Measurements from ENCODE around the gene ASAP2. TPM values are rescaled to one million over a fixed set of nuclear protein-coding genes. Genes with fewer than 3 reads are reported as not detected.
A peak's percentile ranks its signal among the peaks of the same experiment; 100 is the strongest.

ASAP2 gene
- total and polyA plus RNA-seq, 9 of the 15 experiments (the other 6 are each of a cell fraction or from before 2014, with no cell fraction given): 0.06 to 4.3 (median 3.1) TPM

DNA sequence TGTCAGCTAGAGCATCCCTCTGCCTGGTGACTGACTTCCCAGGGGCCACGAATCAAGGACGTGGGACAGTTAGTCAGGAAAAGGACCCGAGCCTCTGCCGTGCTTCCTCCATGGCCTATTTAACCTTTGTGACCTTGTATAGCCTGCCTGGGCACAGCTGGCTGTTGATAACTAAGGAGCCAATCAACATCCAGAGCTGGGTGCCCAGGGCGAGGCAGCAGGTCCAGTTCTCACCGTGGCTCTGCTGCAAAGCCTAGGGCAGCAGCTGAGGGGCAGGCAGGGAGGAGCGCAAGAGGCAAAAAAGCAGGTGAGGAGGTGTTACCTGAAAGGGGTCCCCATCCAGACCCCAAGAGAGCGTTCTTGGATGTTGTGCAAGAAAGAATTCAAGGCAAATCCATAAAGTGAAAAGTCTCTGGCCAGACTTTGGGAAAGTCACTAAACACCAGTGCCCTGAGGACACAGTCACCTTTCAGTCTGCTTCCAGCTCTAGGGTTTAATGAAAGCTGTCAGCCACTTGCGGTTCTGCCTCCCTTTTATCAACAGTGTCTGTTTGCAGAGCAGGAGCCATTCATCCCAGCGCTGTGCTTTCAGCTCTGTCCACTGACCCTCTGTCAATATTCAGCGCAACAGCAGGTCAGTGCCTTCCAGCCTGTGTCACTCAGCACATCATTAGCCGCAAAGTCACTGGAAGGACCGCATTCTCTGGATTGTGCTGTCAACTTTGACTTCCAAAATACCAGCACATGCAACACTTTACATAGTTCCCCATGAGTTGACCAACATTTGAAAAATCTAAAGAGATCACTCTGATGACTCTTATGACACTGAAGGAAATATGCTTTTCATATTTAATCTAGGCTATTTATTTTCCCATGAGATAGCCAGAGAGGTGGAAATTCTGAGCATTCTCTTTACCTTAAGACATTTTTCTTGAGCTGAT is 38.6 kb upstream of the ASAP2 start (continued):
- TF ChIP-seq, protein P1, sequence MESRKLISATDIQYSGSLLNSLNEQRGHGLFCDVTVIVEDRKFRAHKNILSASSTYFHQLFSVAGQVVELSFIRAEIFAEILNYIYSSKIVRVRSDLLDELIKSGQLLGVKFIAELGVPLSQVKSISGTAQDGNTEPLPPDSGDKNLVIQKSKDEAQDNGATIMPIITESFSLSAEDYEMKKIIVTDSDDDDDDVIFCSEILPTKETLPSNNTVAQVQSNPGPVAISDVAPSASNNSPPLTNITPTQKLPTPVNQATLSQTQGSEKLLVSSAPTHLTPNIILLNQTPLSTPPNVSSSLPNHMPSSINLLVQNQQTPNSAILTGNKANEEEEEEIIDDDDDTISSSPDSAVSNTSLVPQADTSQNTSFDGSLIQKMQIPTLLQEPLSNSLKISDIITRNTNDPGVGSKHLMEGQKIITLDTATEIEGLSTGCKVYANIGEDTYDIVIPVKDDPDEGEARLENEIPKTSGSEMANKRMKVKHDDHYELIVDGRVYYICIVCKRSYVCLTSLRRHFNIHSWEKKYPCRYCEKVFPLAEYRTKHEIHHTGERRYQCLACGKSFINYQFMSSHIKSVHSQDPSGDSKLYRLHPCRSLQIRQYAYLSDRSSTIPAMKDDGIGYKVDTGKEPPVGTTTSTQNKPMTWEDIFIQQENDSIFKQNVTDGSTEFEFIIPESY (CRISPR knock-in tag; IDR thresholded peaks at IDR 0.05): peak; percentile 79
- no peak for TF ChIP-seq RBM17 (IDR thresholded peaks at IDR 0.05; ENCODE audit: borderline replicate concordance, low read depth, low read length)

DNA sequence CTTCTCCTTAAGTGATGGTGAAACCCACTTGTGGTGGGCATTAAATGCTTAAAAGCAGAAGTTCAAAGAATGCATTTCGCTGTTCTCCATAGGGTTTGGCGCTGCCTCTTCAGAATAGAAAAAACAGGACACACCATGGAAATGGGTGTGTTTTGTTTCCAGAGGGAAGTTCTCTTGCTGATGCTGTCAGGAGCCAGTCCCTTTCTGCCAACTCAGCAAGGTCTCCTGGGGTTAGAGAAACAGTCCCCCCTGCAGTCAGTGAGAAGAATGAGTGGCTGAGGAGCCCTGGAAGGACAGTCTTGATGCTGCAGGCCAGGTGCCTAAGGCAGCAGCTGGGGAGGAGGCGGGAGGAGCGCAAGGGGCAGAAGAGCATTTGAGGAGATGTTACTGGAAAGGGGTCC is 37.8 kb upstream of the ASAP2 start:
- 0 out of 4 replicates have a peak overlapping the region, but pooled peaks of 1 of the 2 experiments have one; percentile 31 for H3K9ac ChIP-seq (ENCODE audit: insufficient read depth in 1 of 2, low read depth in 2 of 2, low read length in 2 of 2)
- POLR2A ChIA-PET: no interaction called here
- 0 out of 2 replicates have a peak, but pooled peaks have one; percentile 9 for TF ChIP-seq JUND (IDR thresholded peaks at IDR 0.05; ENCODE audit: borderline replicate concordance, low read depth, low read length)
- no peak for TF ChIP-seq JUND (tag; IDR thresholded peaks at IDR 0.05; ENCODE audit: borderline replicate concordance, low read depth, low read length)
- peak; percentile 39; the same call in 1 of the 2 replicates for TF ChIP-seq SMARCA5 (IDR thresholded peaks at IDR 0.05)
- peak; percentile 41; the same call in 1 of the 2 replicates for TF ChIP-seq CTBP1 (IDR thresholded peaks at IDR 0.05; ENCODE audit: borderline replicate concordance)
- TF ChIP-seq, protein P2, sequence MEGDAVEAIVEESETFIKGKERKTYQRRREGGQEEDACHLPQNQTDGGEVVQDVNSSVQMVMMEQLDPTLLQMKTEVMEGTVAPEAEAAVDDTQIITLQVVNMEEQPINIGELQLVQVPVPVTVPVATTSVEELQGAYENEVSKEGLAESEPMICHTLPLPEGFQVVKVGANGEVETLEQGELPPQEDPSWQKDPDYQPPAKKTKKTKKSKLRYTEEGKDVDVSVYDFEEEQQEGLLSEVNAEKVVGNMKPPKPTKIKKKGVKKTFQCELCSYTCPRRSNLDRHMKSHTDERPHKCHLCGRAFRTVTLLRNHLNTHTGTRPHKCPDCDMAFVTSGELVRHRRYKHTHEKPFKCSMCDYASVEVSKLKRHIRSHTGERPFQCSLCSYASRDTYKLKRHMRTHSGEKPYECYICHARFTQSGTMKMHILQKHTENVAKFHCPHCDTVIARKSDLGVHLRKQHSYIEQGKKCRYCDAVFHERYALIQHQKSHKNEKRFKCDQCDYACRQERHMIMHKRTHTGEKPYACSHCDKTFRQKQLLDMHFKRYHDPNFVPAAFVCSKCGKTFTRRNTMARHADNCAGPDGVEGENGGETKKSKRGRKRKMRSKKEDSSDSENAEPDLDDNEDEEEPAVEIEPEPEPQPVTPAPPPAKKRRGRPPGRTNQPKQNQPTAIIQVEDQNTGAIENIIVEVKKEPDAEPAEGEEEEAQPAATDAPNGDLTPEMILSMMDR (IDR thresholded peaks at IDR 0.05 in 2 of 3, conservative IDR thresholded peaks at IDR 0.05 in 1 of 3; ENCODE audit: insufficient read depth in 2 of 3, low read depth in 1 of 3, low read length in 3 of 3): peak; percentile 6 to 44 (median 20); a peak in 2 of 6 replicates
- TF ChIP-seq, protein P3, sequence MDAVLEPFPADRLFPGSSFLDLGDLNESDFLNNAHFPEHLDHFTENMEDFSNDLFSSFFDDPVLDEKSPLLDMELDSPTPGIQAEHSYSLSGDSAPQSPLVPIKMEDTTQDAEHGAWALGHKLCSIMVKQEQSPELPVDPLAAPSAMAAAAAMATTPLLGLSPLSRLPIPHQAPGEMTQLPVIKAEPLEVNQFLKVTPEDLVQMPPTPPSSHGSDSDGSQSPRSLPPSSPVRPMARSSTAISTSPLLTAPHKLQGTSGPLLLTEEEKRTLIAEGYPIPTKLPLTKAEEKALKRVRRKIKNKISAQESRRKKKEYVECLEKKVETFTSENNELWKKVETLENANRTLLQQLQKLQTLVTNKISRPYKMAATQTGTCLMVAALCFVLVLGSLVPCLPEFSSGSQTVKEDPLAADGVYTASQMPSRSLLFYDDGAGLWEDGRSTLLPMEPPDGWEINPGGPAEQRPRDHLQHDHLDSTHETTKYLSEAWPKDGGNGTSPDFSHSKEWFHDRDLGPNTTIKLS (IDR thresholded peaks at IDR 0.05; ENCODE audit: borderline replicate concordance, low read depth): peak; percentile 38; the same call in 1 of the 2 replicates
- TF ChIP-seq MIER1 (IDR thresholded peaks at IDR 0.05; ENCODE audit: low read depth): no peak
- TF ChIP-seq RAD21 (CRISPR knock-in tag; conservative IDR thresholded peaks at IDR 0.05 in 1 of 2, IDR thresholded peaks at IDR 0.05 in 1 of 2): peak; percentile 20 to 24; a peak in 3 of 4 replicates
- TF ChIP-seq HMG20B (CRISPR knock-in tag; IDR thresholded peaks at IDR 0.05): no peak
- TF ChIP-seq ZNF316 (IDR thresholded peaks at IDR 0.05): peak; percentile 95
- TF ChIP-seq MAFG (tag; conservative IDR thresholded peaks at IDR 0.05): peak; percentile 95
- 0 out of 2 replicates have a peak, but pooled peaks have one; percentile 27 for TF ChIP-seq ZNF431 (CRISPR knock-in tag; IDR thresholded peaks at IDR 0.05)

More for the DNA sequence above, 37.8 kb upstream of the ASAP2 start:
- H3K9me3 ChIP-seq (replicated peaks; ENCODE audit: control insufficient read depth, insufficient read depth, low read depth, low read length): no peaks in the 10 kb centered on the region
- H3K9me1 ChIP-seq (ENCODE audit: control insufficient read depth, insufficient read depth, low read length): no peaks in the 10 kb centered on the region
- H2AFZ ChIP-seq (ENCODE audit: low read depth, low read length): 0 out of 2 replicates have a peak overlapping the region, but pooled peaks have one; percentile 7
- no peaks in the 10 kb centered on the region for H3K79me2 ChIP-seq (ENCODE audit: control insufficient read depth, insufficient read depth, low read length)
- H4K20me1 ChIP-seq (replicated peaks; ENCODE audit: control insufficient read depth, insufficient read depth, low read length): no peaks in the 10 kb centered on the region
- ATAC-seq (peak; percentile 73), FAIRE-seq (no peak), DNase-seq (ENCODE audit: extremely low read depth in 1 of 4, low spot score in 3 of 4) (peak in 2 of 4 experiments; percentile 48 to 49)
- intact Hi-C loops (cut with micrococcal nuclease): loop anchor here (2.0 to 5.0 kb wide), 3 partner anchors 26 to 783 kb away; partner anchors contain the start of gene GRHL1
- 22% methylated on average over 4 of the region's 4 CpGs for WGBS (ENCODE audit: insufficient coverage, low coverage, missing lambda C conversion rate)
- no peak overlapping the region for H3K27ac ChIP-seq (ENCODE audit: extremely low read depth, low read depth, low read length)
- in situ Hi-C loops (cut with MboI): no loop called here
- CTCF ChIA-PET (ENCODE audit: low intra/inter-chr PET ratio): no interaction called here
- BruUV-seq (replicated peaks): no TSS peak
- H3K4me3 ChIP-seq: no peak overlapping the region
- peaks cover 3 to 21% of the 10 kb centered on the region in 2 experiments for H3K27me3 ChIP-seq (ENCODE audit: control insufficient read depth in 2 of 2, insufficient read depth in 2 of 2, low read length in 2 of 2)
- H3K36me3 ChIP-seq (ENCODE audit: control insufficient read depth, insufficient read depth, low read length): no peaks in the 10 kb centered on the region
- peaks cover 8 to 21% of the 10 kb centered on the region in 2 experiments for H3K4me1 ChIP-seq (replicated peaks in 1 of 2; ENCODE audit: control insufficient read depth in 2 of 2, insufficient read depth in 2 of 2, low read length in 2 of 2)
- H3K4me2 ChIP-seq (ENCODE audit: insufficient read depth, low read length): no peak overlapping the region
